ENCODE results near the gene ITGA2. TPM values are rescaled to one million over a fixed set of nuclear protein-coding genes. Genes with fewer than 3 reads are reported as not detected.

ITGA2 gene
- total RNA-seq, 3 donors from 2014 or later = 0.80 to 33.7 (median 11.8) TPM

DNA sequence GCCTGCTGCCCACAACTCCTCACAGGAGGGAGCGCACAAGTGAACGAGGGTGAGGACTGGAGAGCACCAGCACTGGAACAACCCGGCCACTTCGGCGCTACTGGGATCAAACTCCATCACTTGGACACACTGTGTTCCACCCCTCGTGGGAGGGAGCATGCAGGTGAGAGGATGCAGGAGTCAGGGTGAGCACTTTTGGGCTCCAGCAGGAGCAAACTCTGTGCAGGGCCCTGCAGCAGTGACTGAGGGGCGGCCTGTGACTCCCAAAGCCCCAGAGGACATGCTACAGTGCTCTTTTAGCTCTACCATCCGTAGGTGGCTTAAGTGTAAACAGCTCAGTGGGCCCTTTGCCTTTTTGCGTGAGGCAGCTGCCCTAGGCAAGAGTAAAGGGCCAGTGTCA is 124.8 kb downstream of the ITGA2 start:
- no peak for TF ChIP-seq POLR2AphosphoS5 (IDR thresholded peaks at IDR 0.05)
- no peak for TF ChIP-seq POLR2A (IDR thresholded peaks at IDR 0.05)
- TF ChIP-seq CTCF (IDR thresholded peaks at IDR 0.05) = no peak
- no peaks in the 10 kb centered on the region for H3K36me3 ChIP-seq
- no peaks in the 10 kb centered on the region for H3K27me3 ChIP-seq
- H3K9me3 ChIP-seq = no peaks in the 10 kb centered on the region
- intact Hi-C loops (cut with DNase I; ENCODE audit: low total_unique reads) = no loop called here
- no peak overlapping the region for H3K4me3 ChIP-seq
- no peak overlapping the region for H3K27ac ChIP-seq
- H3K4me1 ChIP-seq = no peaks in the 10 kb centered on the region
- no peak for DNase-seq (ENCODE audit: low spot score in 2 of 2)

- intact Hi-C loops (cut with DNase I; ENCODE audit: low total_unique reads) = no loop called here
- DNase-seq (ENCODE audit: low spot score in 2 of 2) = no peak
- TF ChIP-seq POLR2AphosphoS5 (IDR thresholded peaks at IDR 0.05) (no peak), POLR2A (IDR thresholded peaks at IDR 0.05) (no peak), CTCF (IDR thresholded peaks at IDR 0.05) (no peak)
Observed at GRCh38 chr5:53114988-53115387, 125.8 kb downstream of the ITGA2 start.

GRCh38 chr5:53116597-53116996 is 127.4 kb downstream of the ITGA2 start:
- H3K27me3 ChIP-seq = no peaks in the 10 kb centered on the region
- H3K4me1 ChIP-seq = no peaks in the 10 kb centered on the region
- no peak overlapping the region for H3K4me3 ChIP-seq
- intact Hi-C loops (cut with DNase I; ENCODE audit: low total_unique reads) = no loop called here
- H3K9me3 ChIP-seq = no peaks in the 10 kb centered on the region
- no peak for TF ChIP-seq CTCF (IDR thresholded peaks at IDR 0.05)
- TF ChIP-seq POLR2A (IDR thresholded peaks at IDR 0.05) = no peak
- TF ChIP-seq POLR2AphosphoS5 (IDR thresholded peaks at IDR 0.05) = no peak
- DNase-seq (ENCODE audit: low spot score in 2 of 2) = no peak
- no peak overlapping the region for H3K27ac ChIP-seq
- H3K36me3 ChIP-seq = no peaks in the 10 kb centered on the region

More at GRCh38 chr5:53114988-53115387, 125.8 kb downstream of the ITGA2 start:
- Histone ChIP-seq H3K9me3 (no peaks in the 10 kb centered on the region), H3K27me3 (no peaks in the 10 kb centered on the region), H3K27ac (no peak overlapping the region), H3K4me1 (no peaks in the 10 kb centered on the region), H3K4me3 (no peak overlapping the region), H3K36me3 (no peaks in the 10 kb centered on the region)

- DNase-seq (ENCODE audit: low spot score in 2 of 2) = no peak
- TF ChIP-seq POLR2A (IDR thresholded peaks at IDR 0.05) (no peak), CTCF (IDR thresholded peaks at IDR 0.05) (no peak), POLR2AphosphoS5 (IDR thresholded peaks at IDR 0.05) (no peak)
- Histone ChIP-seq H3K27ac (no peak overlapping the region), H3K4me3 (no peak overlapping the region), H3K36me3 (no peaks in the 10 kb centered on the region), H3K4me1 (no peaks in the 10 kb centered on the region), H3K27me3 (no peaks in the 10 kb centered on the region), H3K9me3 (no peaks in the 10 kb centered on the region)
- intact Hi-C loops (cut with DNase I; ENCODE audit: low total_unique reads) = no loop called here
Observed at GRCh38 chr5:53118879-53119278, 129.7 kb downstream of the ITGA2 start.

DNA sequence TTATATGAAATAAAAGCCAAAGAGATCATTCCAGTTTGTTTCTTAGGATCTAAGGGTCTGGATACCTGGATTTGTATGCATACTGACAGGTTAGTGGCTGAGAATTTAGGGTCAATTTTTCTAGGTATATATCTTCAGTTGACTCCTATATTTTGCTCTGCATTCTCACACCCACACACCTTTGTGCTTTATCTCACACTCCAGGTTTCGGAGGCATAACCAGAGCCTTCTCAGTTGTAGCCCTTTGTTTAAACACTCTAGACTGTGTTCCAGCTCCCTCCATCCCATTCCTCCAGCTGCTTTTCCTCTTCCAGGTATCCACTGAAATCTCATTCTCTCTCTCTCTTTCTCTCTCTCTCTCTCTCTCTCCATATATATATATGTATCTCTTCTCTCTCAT is 131.0 kb downstream of the ITGA2 start:
- H3K4me1 ChIP-seq = no peaks in the 10 kb centered on the region
- H3K36me3 ChIP-seq = no peaks in the 10 kb centered on the region
- no peaks in the 10 kb centered on the region for H3K9me3 ChIP-seq
- no peak overlapping the region for H3K27ac ChIP-seq
- no peak for DNase-seq (ENCODE audit: low spot score in 2 of 2)
- no peak for TF ChIP-seq POLR2A (IDR thresholded peaks at IDR 0.05)
- TF ChIP-seq CTCF (IDR thresholded peaks at IDR 0.05) = no peak
- no peak for TF ChIP-seq POLR2AphosphoS5 (IDR thresholded peaks at IDR 0.05)
- no peak overlapping the region for H3K4me3 ChIP-seq
- intact Hi-C loops (cut with DNase I; ENCODE audit: low total_unique reads) = no loop called here
- no peaks in the 10 kb centered on the region for H3K27me3 ChIP-seq
